ENCODE results near the gene NKX2-1. TPM values are rescaled to one million over a fixed set of nuclear protein-coding genes. Genes with fewer than 3 reads are reported as not detected.

NKX2-1 gene
- total RNA-seq, 1 experiment from 2014 or later = not detected

- no peaks in the 10 kb centered on the region for H3K9me3 ChIP-seq (ENCODE audit: low read length)
- no peak overlapping the region for H3K4me3 ChIP-seq (ENCODE audit: low read length)
- no peaks in the 10 kb centered on the region for H3K9me2 ChIP-seq (replicated peaks; ENCODE audit: low read length)
- TF ChIP-seq EZH2 (IDR thresholded peaks at IDR 0.05; ENCODE audit: low read length, unreplicated experiment) = no peak
- TF ChIP-seq CTCF (conservative IDR thresholded peaks at IDR 0.05; ENCODE audit: low read depth, low read length) = no peak
- no peak for TF ChIP-seq EZH2phosphoT487 (IDR thresholded peaks at IDR 0.05; ENCODE audit: borderline replicate concordance, low read length)
- no TSS peak for BruUV-seq (replicated peaks)
- intact Hi-C loops (cut with micrococcal nuclease) = no loop called here
- DNase-seq (no peak), ATAC-seq (no peak)
- no peaks in the 10 kb centered on the region for H3K36me3 ChIP-seq (ENCODE audit: low read depth, low read length)
- POLR2A ChIA-PET (ENCODE audit: unreplicated experiment) = no interaction called here
- H3K79me2 ChIP-seq (ENCODE audit: low read length) = no peaks in the 10 kb centered on the region
- no peaks in the 10 kb centered on the region for H4K20me1 ChIP-seq (ENCODE audit: low read length)
- no peaks in the 10 kb centered on the region for H3F3A ChIP-seq (ENCODE audit: low read length, unreplicated experiment)
- H3K4me1 ChIP-seq (ENCODE audit: insufficient read depth, low read length) = no peaks in the 10 kb centered on the region
- H3K4me2 ChIP-seq (ENCODE audit: low read length) = no peak overlapping the region
- no peak overlapping the region for H3K27ac ChIP-seq (ENCODE audit: low read length)
- H2AFZ ChIP-seq (ENCODE audit: low read length) = no peak overlapping the region
- peaks cover 57% of the 10 kb centered on the region for H3K27me3 ChIP-seq (ENCODE audit: low read length)
- CTCF ChIA-PET = interaction anchor here (0.5 to 0.7 kb wide), 2 partner anchors 454 to 1161 kb away, joined by 3 read pairs; no protein-coding TSS in a partner anchor
- H3K9ac ChIP-seq (ENCODE audit: low read length) = no peak overlapping the region
Observed at GRCh38 chr14:36524220-36524837, 4.3 kb upstream of the NKX2-1 start.

GRCh38 chr14:36522972-36523715, 3.1 kb upstream of the NKX2-1 start:
- Histone ChIP-seq H3K27me3 (ENCODE audit: low read length) (peaks cover 50% of the 10 kb centered on the region), H3K27ac (ENCODE audit: low read length) (no peak overlapping the region), H3K4me3 (ENCODE audit: low read length) (no peak overlapping the region), H3K9ac (ENCODE audit: low read length) (no peak overlapping the region), H3K4me1 (ENCODE audit: insufficient read depth, low read length) (no peaks in the 10 kb centered on the region), H2AFZ (ENCODE audit: low read length) (no peak overlapping the region), H3K36me3 (ENCODE audit: low read depth, low read length) (no peaks in the 10 kb centered on the region), H3K79me2 (ENCODE audit: low read length) (no peaks in the 10 kb centered on the region), H3K9me2 (replicated peaks; ENCODE audit: low read length) (no peaks in the 10 kb centered on the region), H3F3A (ENCODE audit: low read length, unreplicated experiment) (no peaks in the 10 kb centered on the region), H3K9me3 (ENCODE audit: low read length) (no peaks in the 10 kb centered on the region), H4K20me1 (ENCODE audit: low read length) (no peaks in the 10 kb centered on the region), H3K4me2 (ENCODE audit: low read length) (no peak overlapping the region)
- DNase-seq (no peak), ATAC-seq (no peak)
- intact Hi-C loops (cut with micrococcal nuclease) = no loop called here
- POLR2A ChIA-PET (ENCODE audit: unreplicated experiment) = no interaction called here
- BruUV-seq (replicated peaks) = no TSS peak
- TF ChIP-seq EZH2phosphoT487 (IDR thresholded peaks at IDR 0.05; ENCODE audit: borderline replicate concordance, low read length) (no peak), CTCF (conservative IDR thresholded peaks at IDR 0.05; ENCODE audit: low read depth, low read length) (no peak), EZH2 (IDR thresholded peaks at IDR 0.05; ENCODE audit: low read length, unreplicated experiment) (no peak)
- CTCF ChIA-PET = no interaction called here

All from PC-3 (cell line).